ENCODE measurements around the gene RAET1E.
"Not testable (repeated sequence)": the region's sequence is repeated elsewhere in the genome, so short reads cannot be mapped to it uniquely, and the experiment has no call there.

RAET1E gene

DNA sequence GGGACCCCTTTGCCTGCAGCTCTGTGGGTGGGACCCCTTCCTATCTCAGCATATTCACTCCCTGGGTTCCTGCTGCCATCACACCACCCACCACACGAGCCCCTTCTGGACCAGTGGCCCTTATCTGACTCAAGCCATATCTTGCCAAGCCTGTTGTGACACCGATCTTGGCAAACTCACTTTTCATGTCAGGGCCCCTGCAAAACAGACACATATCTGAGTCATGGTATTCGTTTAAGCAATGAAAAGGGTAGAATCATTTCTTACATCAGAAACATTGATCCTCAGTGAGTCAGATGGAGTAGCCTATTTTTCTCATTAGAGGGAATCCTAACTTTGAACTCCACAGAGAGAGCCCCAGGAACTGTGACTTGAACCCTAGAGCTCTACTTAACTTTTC is 10.6 kb downstream of the RAET1E start:
- no peak for DNase-seq

DNA sequence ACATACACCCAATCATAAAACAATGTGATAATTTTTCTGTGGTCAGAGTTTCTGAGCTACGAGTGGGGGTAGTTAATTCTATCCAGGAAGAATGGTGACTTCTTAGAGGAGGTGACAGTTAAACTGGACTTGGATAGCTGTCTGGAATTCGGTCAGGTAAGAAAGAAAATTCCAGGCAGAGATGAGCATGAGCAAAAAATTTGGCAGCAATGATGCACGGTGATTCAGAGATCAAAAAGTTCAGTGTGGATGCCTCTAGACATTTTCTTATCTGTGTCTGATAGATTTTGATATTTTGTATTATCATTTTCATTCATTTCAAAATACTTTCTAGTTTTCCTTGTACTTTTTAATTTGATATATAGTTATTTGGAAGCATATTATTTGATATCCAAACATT is 12.0 kb downstream of the RAET1E start:
- no peak for DNase-seq

DNA sequence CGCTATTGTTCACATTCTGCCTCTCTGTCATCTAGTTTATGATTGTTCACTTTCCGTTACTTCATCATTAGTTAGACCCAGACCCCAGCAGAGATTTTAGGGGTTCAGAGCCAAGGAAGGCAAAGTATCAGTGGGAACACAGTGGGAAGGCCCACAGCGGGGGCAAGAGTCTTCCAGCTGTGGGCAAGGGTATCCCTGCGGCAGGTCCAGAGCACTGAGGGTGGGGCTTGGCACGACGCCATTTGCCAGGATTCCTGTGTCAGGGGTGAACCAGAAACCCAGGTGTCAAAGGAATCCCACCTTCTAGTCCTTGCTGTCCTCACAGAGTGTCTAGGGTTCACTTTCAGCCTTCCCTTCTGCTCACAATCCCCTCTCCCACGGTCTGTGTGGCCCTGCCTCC is 13.3 kb downstream of the RAET1E start:
- DNase-seq: no peak

DNA sequence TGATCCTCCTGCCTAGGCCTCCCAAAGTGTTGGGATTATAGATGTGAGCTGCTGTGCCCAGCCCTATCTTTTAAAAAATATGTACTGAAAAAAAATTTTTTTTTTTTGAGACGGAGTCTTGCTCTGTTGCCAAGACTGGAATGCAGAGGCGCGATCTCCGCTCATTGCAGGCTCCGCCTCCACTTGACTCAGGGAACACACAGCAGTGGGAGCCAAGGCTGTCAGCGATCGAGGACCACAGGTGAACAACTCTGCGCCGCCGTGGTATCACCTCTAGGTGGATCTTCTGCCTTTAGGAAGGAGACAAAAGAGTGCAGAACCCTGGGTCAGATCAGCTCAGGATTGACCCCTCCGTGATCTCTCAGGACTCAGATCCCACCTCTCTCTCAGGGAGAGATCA is 13.7 kb downstream of the RAET1E start:
- no peak for DNase-seq

DNA sequence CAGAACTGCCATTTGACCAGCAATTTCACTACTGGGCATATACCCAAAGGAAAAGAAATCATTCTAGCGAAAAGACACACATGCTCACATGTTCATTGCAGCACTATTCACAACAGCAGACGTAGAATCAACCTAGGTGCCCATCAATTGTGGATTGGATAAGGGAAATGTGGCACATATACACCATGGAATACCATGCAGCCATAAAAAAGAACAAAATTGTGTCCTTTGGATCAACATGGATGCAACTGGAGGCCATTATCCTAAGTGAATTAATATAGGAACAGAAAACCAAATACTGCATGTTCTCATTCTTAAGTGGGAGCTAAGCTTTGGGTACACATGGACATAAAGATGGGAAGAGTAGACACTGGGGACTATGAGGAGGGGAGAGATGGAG is 16.1 kb downstream of the RAET1E start:
- no peak for DNase-seq

DNA sequence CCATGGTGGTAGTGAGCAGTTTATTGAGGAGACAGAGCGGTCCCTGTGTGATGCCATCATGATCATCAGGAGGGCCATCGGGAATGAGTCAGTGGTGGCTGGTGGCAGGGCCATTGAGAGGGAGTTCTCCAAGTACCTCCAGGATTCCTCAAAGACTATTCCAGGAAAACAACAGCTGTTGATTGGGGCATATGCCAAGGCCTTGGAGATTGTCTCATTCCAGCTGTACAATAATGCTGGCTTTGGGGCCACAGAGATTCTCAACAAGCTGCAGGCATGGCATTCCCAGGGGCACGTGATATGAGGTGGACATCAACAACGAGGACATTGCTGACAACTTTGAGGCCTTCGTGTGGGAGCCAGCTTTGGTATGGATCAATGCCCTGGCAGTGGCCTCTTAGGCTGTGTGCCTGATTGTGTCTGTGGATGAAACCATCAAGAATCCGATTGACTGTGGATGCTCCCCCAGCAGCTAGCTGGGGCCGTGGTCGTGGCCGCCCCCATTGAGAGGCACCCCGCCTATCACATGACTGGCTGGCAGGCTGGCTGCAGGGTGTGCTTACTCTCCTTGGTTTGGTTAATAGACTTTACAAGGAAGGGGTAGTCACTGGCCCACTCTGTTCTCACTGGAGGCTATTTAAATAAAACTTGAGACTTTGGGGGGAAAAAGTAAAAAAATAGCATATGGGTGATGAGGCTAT is 16.7 kb downstream of the RAET1E start:
- DNase-seq: no peak

DNA sequence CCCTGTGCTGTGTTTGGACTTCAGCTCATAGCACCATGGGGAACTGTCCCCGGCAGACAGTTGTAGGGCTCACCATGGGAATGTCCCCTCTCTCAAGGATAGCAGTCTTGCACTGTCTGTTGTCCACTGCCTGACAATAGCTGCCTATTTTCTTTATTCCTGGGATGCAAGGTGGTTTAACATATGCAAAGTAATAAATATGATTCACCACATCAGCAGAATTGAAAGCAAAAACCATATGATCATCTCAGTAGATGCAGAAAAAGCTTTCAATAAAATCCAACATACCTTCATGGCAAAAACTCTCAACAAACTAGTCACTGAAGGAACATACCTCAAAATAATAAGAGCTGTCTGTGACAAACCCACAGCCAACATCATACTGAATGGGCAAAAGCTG is 20.3 kb downstream of the RAET1E start:
- DNase-seq: no peak

DNA sequence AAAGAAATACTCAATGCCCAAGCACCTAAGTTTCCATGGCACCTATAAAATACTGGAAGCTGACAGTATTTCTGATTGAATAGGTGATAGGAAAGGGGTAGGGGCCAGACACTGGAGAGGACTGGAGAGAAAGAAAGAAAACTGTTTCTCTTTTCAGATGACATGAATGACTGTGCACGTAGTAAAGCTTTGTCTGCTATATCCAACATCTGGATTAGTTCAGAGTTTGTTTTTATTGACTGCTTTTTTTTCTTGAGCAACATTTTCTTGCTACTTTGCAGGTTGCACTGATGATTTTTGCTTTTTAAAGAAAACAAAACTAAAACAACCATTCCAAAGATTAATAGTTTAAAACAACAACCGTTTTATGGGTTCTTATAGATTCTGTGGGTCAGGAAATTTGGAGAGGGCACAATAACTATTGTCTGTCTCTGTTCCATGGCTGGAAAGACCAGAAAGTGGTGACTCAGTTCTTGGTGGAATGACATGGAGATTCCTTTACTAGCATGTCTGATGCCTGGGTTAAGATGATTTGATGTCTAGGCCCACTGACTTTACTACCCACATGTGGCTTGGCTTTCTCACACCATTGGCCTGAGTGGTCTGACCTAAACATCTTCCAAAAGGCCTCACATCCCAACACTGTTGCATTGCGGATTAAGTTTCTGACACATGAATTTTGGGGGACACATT is 21.5 kb downstream of the RAET1E start:
- no peak for DNase-seq

DNA sequence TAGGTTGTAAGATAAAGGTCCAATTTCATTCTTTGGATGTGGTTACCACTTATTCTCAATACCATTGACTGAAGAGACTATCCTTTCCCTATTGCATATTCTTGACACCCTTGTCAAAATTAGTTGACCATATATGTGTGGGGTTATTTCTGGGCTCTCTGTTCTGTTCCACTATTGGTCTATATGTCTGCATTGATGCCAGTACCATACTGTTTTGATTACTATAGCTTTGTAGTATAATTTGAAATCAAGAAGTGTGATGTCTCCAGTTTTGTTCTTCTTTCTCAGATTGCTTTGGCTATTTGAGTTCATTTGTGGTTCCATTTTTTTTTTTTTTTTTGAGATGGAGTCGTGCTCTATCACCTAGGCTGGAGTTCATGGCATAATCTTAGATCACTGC is 25.7 kb downstream of the RAET1E start:
- no peak for DNase-seq

DNA sequence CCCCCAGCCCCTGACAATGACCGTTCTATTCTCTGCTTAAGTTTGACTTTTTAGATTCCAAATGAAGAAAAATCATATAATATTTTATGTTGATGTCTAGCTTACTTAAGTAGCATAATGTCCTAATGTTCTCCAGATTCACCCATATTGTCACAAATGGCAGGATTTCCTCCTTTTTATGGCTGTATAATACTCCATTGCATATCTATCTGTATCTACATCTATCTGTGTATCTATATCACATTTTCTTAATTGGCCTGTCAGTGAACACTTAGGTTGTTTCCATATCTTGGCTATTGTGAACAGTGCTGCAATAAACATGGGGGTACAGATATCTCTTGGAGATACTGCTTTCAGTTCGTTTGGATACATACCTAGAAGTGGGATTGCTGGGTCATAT is 26.7 kb downstream of the RAET1E start:
- DNase-seq: no peak

DNA sequence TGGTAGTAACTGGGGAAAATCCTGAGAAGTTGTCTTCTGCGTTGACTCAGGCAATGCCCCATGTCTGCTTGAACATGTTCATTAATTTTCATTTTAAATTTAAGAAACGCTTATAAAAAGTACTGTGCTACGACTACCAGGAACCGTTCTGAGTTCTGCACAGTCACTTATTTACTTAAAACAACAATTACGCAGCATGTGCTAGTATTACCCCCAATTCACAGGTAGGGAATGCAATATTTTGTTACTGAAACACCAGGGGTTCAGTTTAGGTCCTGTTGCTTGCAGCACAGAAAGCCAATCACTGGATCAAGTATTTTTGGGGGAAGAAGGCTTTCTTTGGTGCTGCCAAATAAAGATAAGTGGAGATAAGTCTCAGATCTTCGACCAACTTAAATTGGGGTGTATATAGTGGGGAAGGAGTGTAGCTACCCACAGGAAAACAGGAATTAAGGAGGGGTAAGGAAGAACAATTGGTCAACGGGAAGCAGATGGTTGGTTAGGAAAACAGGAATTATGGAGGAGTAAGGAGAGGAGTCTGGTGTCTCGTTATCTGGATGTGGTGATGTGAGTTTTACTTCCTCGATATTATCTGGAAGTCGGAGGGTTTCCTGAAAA is 28.5 kb downstream of the RAET1E start:
- no peak for DNase-seq

DNA sequence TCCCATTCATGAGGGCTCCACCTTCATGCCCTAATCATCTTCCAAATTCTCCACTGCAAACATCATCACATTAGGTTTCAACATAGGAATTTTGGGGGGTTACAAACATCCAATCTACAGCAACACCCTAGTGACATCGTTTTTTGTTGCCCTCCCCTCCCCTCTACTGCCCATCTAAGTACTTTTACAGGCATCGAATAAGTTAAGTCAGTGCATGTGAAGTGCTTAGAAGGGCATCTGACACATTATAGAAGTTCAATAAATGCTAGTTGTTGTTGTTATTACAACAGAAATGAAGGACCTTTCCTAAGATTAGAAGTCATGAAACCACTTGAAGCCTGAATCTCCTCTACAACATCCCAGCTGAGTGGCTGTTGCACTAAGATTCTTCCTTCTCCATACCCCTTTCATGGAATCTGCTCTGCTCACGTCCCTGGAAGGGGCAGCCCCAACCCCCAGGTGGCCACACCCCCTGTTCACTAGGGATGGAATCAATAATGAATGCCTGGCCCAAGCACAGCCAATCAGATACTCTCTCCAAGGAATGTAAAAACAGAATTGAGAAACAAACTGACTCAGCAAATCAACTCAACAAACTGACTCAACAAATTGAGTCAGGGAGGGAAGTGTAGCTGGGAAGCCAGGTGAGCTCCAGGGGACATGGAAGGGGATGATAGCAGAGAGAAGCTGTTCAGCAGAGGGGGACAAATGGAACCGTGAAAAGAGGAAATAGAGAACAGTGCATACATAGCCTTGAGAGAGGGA is 29.9 kb downstream of the RAET1E start:
- no peak for DNase-seq

DNA sequence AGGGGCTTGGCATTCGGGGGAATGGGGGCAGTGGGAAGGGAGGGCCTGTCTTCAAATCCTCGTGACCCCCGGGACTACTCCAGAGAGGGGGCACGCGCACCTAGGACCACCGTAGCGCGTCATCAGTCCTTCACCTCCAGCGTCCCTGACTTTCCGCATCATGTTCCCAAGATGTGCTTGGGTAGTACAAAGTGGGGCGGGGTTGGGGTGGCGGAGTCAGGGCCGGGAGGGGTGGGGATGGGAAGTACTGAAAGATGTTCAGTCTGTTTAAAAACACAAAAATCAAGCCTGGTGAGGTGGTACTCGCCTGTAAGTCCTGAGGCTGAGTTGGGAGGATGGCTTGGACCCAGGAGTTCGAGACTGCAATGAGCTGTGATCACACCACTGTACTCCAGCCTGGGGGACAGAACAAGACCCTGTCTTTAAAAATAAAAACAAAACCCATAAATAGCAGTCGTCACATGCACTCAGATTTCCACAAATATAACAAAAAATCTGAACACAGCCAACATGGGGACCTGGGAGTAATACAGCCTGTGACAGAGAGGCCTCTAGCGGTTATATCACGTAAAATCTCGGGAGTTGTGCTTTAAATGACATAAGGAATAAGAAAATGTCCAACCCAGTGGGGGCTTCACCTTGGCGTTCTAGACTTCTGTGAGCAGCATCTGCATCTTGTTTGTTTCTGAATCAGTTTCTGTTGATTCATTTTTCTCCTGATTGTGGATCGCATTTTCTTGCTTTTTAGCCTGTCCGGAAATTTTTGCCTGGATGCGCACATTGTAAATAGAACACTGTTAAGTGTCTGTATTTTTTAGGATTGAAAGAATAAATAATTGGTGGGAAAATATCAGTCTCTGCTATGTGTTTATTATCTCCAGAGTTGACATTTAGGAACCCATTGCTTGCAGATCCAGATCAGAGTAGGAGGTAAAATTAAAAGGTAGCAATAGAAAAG is 33.1 kb downstream of the RAET1E start:
- DNase-seq: no peak

DNA sequence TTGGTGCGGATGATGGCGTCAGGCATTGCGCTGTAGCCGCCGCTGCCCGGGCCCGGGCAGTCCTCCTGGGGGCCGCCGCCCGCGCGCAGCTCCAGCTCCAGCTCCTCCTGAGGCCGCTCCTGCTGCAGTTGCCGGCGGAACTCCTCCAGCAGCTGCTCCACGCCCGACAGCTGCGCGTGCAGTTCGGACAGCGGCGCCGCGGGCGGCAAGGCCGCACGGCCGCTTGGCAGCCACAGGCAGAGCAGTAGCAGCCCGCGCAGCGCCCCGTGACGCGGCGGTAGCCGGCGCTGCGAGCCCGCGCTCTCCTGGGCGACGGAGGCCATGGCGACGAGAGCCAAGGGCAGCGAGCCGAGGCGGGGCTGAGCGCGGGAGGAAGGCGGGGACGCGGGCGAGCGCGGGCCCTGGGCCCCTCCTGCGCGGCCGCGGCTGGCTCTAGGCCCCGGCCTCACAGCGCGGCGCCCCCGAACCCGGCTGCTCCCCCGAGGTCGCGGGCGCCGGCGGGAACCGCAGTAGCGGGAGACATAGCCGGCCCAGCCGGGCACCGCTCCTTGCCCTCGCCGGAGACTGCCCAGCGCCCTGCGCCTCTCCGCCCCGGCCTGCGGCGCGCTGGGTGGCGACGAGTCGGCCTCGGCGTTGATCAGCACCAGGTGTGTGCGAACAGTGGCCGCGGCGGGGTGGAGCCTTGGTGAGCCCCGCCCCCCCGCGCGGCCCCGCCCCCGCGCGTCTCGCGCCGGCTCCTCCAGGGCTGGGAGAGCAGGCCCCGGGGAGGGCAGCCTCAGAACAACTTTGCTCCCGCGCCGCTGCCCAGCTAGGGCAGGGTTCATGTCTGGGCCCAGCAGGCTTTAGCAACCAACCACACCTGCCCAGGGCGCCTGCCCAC is 34.0 kb downstream of the RAET1E start, which contains the start of gene LRP11:
Gene LRP11, minus strand, starts transcription at position 662 of the 880 bp plus-strand sequence. Its CDS starts 339 bp downstream, at position 323.
- DNase-seq: peak; percentile 75

DNA sequence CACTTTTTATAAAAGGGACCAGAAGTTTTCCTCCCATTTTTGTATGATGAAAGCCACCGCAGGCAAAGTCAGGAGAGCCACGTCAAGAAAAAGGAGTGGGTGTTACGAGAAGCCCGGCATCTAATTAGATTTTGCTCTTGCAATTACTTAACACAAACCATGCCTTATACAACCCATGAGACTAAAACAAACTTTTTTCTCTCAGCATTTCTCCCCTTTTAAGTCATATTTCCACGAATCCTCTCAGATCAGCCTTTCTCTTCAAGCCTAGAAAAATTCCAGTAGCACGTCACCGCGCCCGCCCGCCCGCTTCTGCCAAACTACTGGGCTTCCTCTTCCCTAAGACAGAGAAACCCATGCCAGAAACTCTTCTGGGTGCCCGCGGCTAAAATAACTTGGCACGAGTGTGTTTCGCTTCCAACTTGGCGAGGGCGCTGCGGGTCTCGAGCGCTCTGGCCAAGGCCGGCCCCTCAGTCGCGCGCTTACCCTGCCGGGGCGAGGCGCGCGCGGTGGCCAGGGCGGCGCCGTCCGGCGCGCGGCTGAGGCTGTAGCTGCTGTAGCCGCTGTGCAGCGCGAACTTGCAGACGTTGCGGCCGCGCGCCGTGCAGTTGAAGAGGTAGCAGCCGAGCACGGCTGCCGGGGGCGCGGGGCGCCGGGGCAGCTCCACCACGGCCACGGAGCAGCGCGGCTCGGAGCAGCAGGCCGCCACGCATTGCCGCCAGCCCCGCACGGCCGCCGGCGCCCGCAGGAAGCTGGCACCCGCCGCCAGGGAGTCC is 34.8 kb downstream of the RAET1E start:
- no peak for DNase-seq

DNA sequence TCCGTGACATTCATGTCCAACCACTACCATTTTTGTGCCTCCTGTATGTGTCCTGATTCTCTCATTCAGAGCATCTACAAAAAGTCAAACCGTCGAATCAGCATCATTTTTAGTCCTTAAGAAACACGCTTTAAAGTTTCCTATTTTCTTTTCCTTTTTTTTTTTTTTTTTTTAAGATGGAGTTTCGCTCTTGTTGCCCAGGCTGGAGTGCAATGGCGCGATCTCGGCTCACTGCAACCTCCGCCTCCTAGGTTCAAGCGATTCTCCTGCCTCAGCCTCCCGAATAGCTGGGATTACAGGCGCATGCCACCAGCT is 35.5 kb downstream of the RAET1E start:
- DNase-seq: not testable (repeated sequence)

DNA sequence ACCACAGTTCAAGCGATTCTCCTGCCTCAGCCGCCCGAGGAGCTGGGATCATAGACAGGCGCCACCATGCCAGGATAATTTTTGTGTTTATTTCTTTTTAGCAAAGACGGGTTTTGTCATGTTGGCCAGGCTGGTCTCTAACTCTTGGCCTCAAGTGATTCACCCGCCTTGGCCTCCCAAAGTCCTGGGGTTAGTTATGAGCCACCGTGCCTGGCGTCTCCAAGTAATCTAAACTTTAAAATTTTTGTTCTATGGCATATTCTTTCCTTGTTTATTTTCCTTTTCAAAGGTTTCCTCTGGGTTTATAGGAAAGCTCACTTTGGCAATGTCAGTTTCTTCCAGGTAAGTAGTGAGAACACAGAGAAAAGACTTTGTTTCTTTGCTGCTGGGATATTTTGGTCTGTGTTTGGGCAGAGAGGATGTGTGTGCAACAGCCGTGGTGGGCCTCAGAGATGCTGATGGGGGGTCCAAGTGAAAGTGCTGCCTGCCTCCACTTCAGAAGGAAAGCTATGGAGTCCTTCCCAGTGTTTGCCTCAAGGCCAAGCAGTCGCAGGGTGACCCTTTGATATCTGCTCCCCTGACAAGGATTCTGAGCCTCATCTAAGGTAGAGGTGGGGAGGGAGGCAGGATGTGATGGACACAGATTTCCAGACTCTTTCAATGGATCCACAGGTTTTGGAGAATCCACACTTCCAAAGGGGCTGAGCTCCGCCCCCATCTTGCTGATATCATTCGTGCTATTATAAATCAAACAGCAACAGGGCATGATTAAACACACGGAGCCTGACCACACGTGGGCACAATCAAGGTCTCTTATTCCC is 36.1 kb downstream of the RAET1E start:
- no peak for DNase-seq

DNA sequence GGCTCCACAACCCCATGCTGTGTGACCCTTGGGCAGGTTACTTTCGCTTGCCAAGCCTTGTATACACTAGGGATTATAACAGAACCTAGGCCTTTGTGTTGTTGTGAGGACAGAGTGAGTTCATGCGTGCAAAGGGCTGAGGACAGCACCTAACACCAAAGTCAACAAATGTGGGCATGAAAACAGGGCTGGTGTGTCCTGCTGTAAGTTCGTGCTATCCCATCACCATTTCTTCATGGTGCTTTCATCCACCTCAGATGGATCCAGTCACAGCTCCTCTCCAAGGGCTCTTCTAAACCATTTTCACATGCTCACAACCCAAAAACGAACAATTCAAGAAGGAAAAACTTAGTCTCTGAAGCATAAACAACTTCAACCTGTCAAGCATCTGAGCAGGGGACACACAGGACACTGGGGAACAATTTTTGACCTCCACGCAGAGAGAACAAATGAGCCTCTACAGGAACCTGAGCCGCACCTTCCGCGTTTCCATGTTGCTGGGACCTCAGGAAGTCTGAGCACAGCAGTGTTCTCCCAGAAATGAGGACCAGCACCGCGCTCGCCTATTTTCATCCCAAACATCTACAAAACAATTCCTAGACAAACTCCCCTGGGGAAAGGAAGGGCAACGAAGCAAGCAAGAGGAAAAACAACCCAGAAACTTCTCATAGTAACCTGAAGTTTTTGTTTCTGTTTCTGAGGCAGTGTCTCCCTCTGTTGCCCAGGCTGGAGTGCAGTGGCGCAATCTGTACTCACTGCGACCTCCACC is 36.9 kb downstream of the RAET1E start:
- no peak for DNase-seq

DNA sequence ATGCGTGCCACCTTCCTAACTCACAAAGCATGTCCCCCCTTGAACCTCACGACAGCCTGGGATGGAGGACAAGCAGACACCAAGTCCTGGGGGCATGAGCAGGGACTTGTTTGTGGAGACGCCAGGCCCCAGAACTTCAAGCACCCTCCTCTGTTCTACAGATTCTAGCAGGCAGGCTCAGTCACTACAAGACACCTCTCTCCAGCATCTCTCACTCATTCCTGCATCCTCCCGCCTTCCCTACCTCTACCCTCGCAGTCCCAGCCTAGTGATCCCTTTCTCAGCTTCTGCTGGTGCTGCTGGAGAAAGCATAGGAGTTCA is 37.4 kb downstream of the RAET1E start:
- no peak for DNase-seq

Data from activated CD4-positive, alpha-beta T cell treated with anti-CD3 and anti-CD28 coated beads for 1 hour (primary cell).